HCT116 (cell line): ENCODE results near the gene CD27. TPM values are rescaled to one million over a fixed set of nuclear protein-coding genes. Genes with fewer than 3 reads are reported as not detected.
A peak's percentile ranks its signal among the peaks of the same experiment; 100 is the strongest.

Experiments used
- ATAC-seq: fragments of 200-7000 bp; cut with Tn5 transposase; 2 replicates; pipeline ENCODE4 v1.9.1; 2020; ENCODE audit warnings: mild to moderate bottlenecking, moderate library complexity
- BruUV-seq: library from RNA; stranded (reverse); fragments of 400-500 nt; replicated peaks from 2 replicates; lab custom pipeline; 2021; lab: Mats Ljungman, UMichigan
- CTCF ChIA-PET: fragments of 300-600 bp; sonication (Branson Sonifier 250); formaldehyde crosslinking; loops from one replicate; lab custom pipeline; 2021; ENCODE audit warnings: antibody characterized with exemption; lab: Charles Lee
- POLR2A ChIA-PET: fragments of 300-600, 350-600 bp; sonication (Branson Sonifier 250); formaldehyde crosslinking; loops from one replicate; lab custom pipeline; 2021; ENCODE audit warnings: antibody characterized with exemption; lab: Charles Lee
- RAD21 ChIA-PET, 2 experiments: fragments of 300-600 bp; sonication (Branson Sonifier 250); formaldehyde crosslinking; loops; one replicate each; lab custom pipeline; 2023; ENCODE audit warnings: low total read pairs in 2 of 2; ENCODE audit not compliant: uncharacterized antibody in 2 of 2, unreplicated experiment in 2 of 2, low non-redundant PET in 1 of 2; lab: Charles Lee
- DNase-seq: peaks from one replicate; pipeline ENCODE4 v3.0.0-alpha.2; 2010; ENCODE audit warnings: low read depth, low spot score
- H2AFZ ChIP-seq: fragments of 200-600 bp; shearing (Covaris generic), sonication (generic); 2 replicates; pipeline ENCODE4 v1.6.1; 2017; ENCODE audit warnings: low read depth, mixed run types, mixed read lengths, antibody characterized with exemption, low read length; ENCODE audit not compliant: poor library complexity, severe bottlenecking
- H3K27ac ChIP-seq: 2 replicates; pipeline ENCODE4 v1.5.1; 2012; ENCODE audit warnings: low read depth, low read length
- H3K27me3 ChIP-seq: fragments of 200-600 bp; sonication (generic); 2 replicates; pipeline ENCODE4 v1.6.1; 2016; ENCODE audit warnings: mixed run types, low read length, mixed read lengths; ENCODE audit not compliant: insufficient read depth
- H3K36me3 ChIP-seq, 2 experiments: fragments of 200-500 bp in 1 of 2; fragments of 200-600 bp in 1 of 2; sonication (Bioruptor generic) in 1 of 2; sonication (generic) in 1 of 2; 2 replicates each; pipeline versions ENCODE4 v1.5.1 to v1.6.1; 2014 to 2016; ENCODE audit warnings: low read length in 2 of 2, inconsistent platforms in 1 of 2, mixed read lengths in 1 of 2, mixed run types in 1 of 2; ENCODE audit not compliant: insufficient read depth in 2 of 2, control insufficient read depth in 1 of 2
- H3K4me1 ChIP-seq, 2 experiments: fragments of 200-600 bp in 1 of 2; sonication (generic) in 1 of 2; 2 replicates each; pipeline versions ENCODE4 v1.5.1 to v1.6.1; 2012 to 2017; ENCODE audit warnings: low read length in 2 of 2, inconsistent platforms in 1 of 2, mild to moderate bottlenecking in 1 of 2, mixed read lengths in 1 of 2, mixed run types in 1 of 2, moderate library complexity in 1 of 2; ENCODE audit not compliant: insufficient read depth in 2 of 2, control insufficient read depth in 1 of 2
- H3K4me2 ChIP-seq: fragments of 200-600 bp; sonication (generic); 2 replicates; pipeline ENCODE4 v1.6.1; 2017; ENCODE audit warnings: mixed run types, low read length, mixed read lengths
- H3K4me3 ChIP-seq, 2 experiments: fragments of 200-600 bp in 1 of 2; sonication (generic) in 1 of 2; replicated peaks in 1 of 2; 2 replicates each; pipeline ENCODE4 v1.5.1; 2011 to 2016; ENCODE audit warnings: low read length in 2 of 2, control low read depth in 1 of 2, low read depth in 1 of 2, mild to moderate bottlenecking in 1 of 2, mixed read lengths in 1 of 2, mixed run types in 1 of 2
- H3K79me2 ChIP-seq: fragments of 200-600 bp; sonication (generic); 2 replicates; pipeline ENCODE4 v1.6.1; 2017; ENCODE audit warnings: mild to moderate bottlenecking, mixed run types, low read length, moderate library complexity, mixed read lengths; ENCODE audit not compliant: insufficient read depth
- H3K9ac ChIP-seq: fragments of 200-600 bp; sonication (generic); 2 replicates; pipeline ENCODE4 v1.6.1; 2016; ENCODE audit warnings: low read length, mixed read lengths
- H3K9me2 ChIP-seq: fragments of 200-600 bp; sonication (generic), shearing (Covaris generic); 2 replicates; pipeline ENCODE4 v1.6.1; 2017; ENCODE audit warnings: mixed run types, mild to moderate bottlenecking, moderate library complexity; ENCODE audit not compliant: insufficient read depth
- H3K9me3 ChIP-seq, 2 experiments: fragments of 200-500 bp in 1 of 2; fragments of 200-600 bp in 1 of 2; sonication (Bioruptor generic) in 1 of 2; sonication (generic) in 1 of 2; 2 replicates each; pipeline ENCODE4 v1.6.1; 2014 to 2017; ENCODE audit warnings: low read length in 2 of 2, mixed read lengths in 2 of 2, inconsistent platforms in 1 of 2, low read depth in 1 of 2, mild to moderate bottlenecking in 1 of 2, mixed run types in 1 of 2, moderate library complexity in 1 of 2; ENCODE audit not compliant: control insufficient read depth in 1 of 2, insufficient read depth in 1 of 2
- H4K20me1 ChIP-seq: fragments of 200-600 bp; sonication (generic), shearing (Covaris generic); 2 replicates; pipeline ENCODE4 v1.6.1; 2017; ENCODE audit warnings: mixed run types, mild to moderate bottlenecking, moderate library complexity; ENCODE audit not compliant: insufficient read depth
- CBX3 ChIP-seq: IDR thresholded peaks from 2 replicates; pipeline ENCODE4 v1.6.1; 2012; ENCODE audit warnings: low read depth
- CTCF ChIP-seq, 3 experiments: fragments of 200-600 bp in 1 of 3; sonication (generic) in 1 of 3; IDR thresholded peaks in 2 of 3; conservative IDR thresholded peaks in 1 of 3; 2 replicates each; pipeline ENCODE4 v1.5.1; 2012 to 2017; ENCODE audit warnings: low read depth in 2 of 3, low read length in 2 of 3, antibody characterized with exemption in 1 of 3, borderline replicate concordance in 1 of 3, control low read depth in 1 of 3, mild to moderate bottlenecking in 1 of 3, mixed read lengths in 1 of 3, mixed run types in 1 of 3, moderate library complexity in 1 of 3; ENCODE audit not compliant: insufficient read depth in 1 of 3
- ELF1 ChIP-seq: IDR thresholded peaks from 2 replicates; pipeline ENCODE4 v1.6.1; 2012; ENCODE audit warnings: low read depth, borderline replicate concordance
- EZH2 ChIP-seq: fragments of 200-600 bp; sonication (generic); IDR thresholded peaks from 2 replicates; pipeline ENCODE4 v1.6.1; 2017; ENCODE audit warnings: antibody characterized with exemption, mixed run types
- FOSL1 ChIP-seq: IDR thresholded peaks from 2 replicates; pipeline ENCODE4 v1.6.1; 2012; ENCODE audit warnings: low read depth
- RAD21 ChIP-seq: IDR thresholded peaks from 2 replicates; pipeline ENCODE4 v1.6.1; 2012; ENCODE audit warnings: low read depth, mild to moderate bottlenecking
- SIN3A ChIP-seq: IDR thresholded peaks from 2 replicates; pipeline ENCODE4 v1.6.1; 2012; ENCODE audit warnings: low read depth
- SP1 ChIP-seq: IDR thresholded peaks from 2 replicates; pipeline ENCODE4 v1.6.1; 2012; ENCODE audit warnings: low read depth
- SRF ChIP-seq: IDR thresholded peaks from 2 replicates; pipeline ENCODE4 v1.6.1; 2012; ENCODE audit warnings: low read depth
- TCF7L2 ChIP-seq: IDR thresholded peaks from 2 replicates; pipeline ENCODE4 v1.7.0; 2011; ENCODE audit warnings: borderline replicate concordance, inconsistent platforms; ENCODE audit not compliant: insufficient read depth, insufficient read length; ENCODE audit errors: extremely low read depth
- YY1 ChIP-seq: IDR thresholded peaks from 2 replicates; pipeline ENCODE4 v1.6.1; 2011; ENCODE audit warnings: low read length, low read depth, moderate library complexity, mild to moderate bottlenecking; ENCODE audit not compliant: insufficient replicate concordance; ENCODE audit errors: extremely low read depth
- ZFX ChIP-seq: fragments of 450-650 bp; IDR thresholded peaks from 2 replicates; pipeline ENCODE4 v1.6.1; 2017
- intact Hi-C: fragments of 100-400 bp; cut with micrococcal nuclease; formaldehyde crosslinking; loops from 2 replicates; pipeline ENCODE4 v1.10.0; 2022
- total RNA-seq: library from RNA; stranded (reverse); gene quantifications from one replicate; pipeline ENCODE4 v1.2.1, GENCODE V29; 2021; ENCODE audit not compliant: unreplicated experiment
- TF ChIP-seq, protein P1 (sequence below): IDR thresholded peaks from 2 replicates; pipeline ENCODE4 v1.6.1; 2012

Gene CD27
- total RNA-seq, 1 experiment from 2014 or later: 0.25 TPM

- Histone ChIP-seq H3K27me3 (no peaks in the 10 kb centered on the region), H3K9ac (no peak overlapping the region), H4K20me1 (no peaks in the 10 kb centered on the region), H3K4me2 (no peak overlapping the region), H2AFZ (peak overlapping the region; percentile 31), H3K36me3 (no peaks in the 10 kb centered on the region), H3K79me2 (no peaks in the 10 kb centered on the region), H3K4me3 (no peak overlapping the region), H3K4me1 (peaks cover 21 to 40% of the 10 kb centered on the region in 2 experiments), H3K9me2 (no peaks in the 10 kb centered on the region), H3K27ac (no peak overlapping the region), H3K9me3 (no peaks in the 10 kb centered on the region)
- TF ChIP-seq ZFX: no peak
- DNase-seq (no peak), ATAC-seq (no peak)
- RAD21 ChIA-PET: no interaction called here
- CTCF ChIA-PET: no interaction called here
- intact Hi-C loops: no loop called here
- BruUV-seq: no TSS peak
- POLR2A ChIA-PET: no interaction called here
These were observed 16.4 kb upstream of the CD27 start for GRCh38 chr12:6428326-6428725.

GRCh38 chr12:6430124-6430989 lies 14.4 kb upstream of the CD27 start:
- no peaks in the 10 kb centered on the region for H3K36me3 ChIP-seq
- no peaks in the 10 kb centered on the region for H3K79me2 ChIP-seq
- CTCF ChIA-PET: no interaction called here
- peak overlapping the region; percentile 48 for H3K9ac ChIP-seq
- H3K27me3 ChIP-seq: no peaks in the 10 kb centered on the region
- peak overlapping the region; percentile 24 to 29 for H3K4me3 ChIP-seq
- H3K4me2 ChIP-seq: peak overlapping the region; percentile 76
- no TSS peak for BruUV-seq
- ATAC-seq (peak; percentile 85), DNase-seq (peak; percentile 76)
- H3K9me3 ChIP-seq: no peaks in the 10 kb centered on the region
- intact Hi-C loops: loop anchor here (2.0 kb wide), 1 partner anchor 40 kb away; the partner anchor contains the start of gene VAMP1
- H3K27ac ChIP-seq: peak overlapping the region; percentile 76
- no peaks in the 10 kb centered on the region for H4K20me1 ChIP-seq
- POLR2A ChIA-PET: no interaction called here
- H2AFZ ChIP-seq: peak overlapping the region; percentile 70
- RAD21 ChIA-PET: no interaction called here
- no peaks in the 10 kb centered on the region for H3K9me2 ChIP-seq
- peaks cover 21 to 33% of the 10 kb centered on the region in 2 experiments for H3K4me1 ChIP-seq
- TF ChIP-seq SRF: no peak
- peak; percentile 80 for TF ChIP-seq FOSL1
- TF ChIP-seq TCF7L2: no peak
- TF ChIP-seq CBX3: peak; percentile 69; the same call in 1 of the 2 replicates
- TF ChIP-seq, protein P1, sequence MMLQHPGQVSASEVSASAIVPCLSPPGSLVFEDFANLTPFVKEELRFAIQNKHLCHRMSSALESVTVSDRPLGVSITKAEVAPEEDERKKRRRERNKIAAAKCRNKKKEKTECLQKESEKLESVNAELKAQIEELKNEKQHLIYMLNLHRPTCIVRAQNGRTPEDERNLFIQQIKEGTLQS: no peak
- TF ChIP-seq RAD21: no peak
- no peak for TF ChIP-seq EZH2
- peak; percentile 59 for TF ChIP-seq SP1
- no peak for TF ChIP-seq CTCF (IDR thresholded peaks at IDR 0.05 in 2 of 3, conservative IDR thresholded peaks at IDR 0.05 in 1 of 3; ENCODE audit: borderline replicate concordance in 1 of 3, insufficient read depth in 1 of 3, low read depth in 2 of 3, low read length in 2 of 3)
- TF ChIP-seq YY1: no peak
- no peak for TF ChIP-seq ZFX
- TF ChIP-seq ELF1: no peak
- TF ChIP-seq SIN3A: peak; percentile 33; the same call in 1 of the 2 replicates
